ENCODE data around the gene PCSK6.
"Not testable (repeated sequence)": the region's sequence is repeated elsewhere in the genome, so short reads cannot be mapped to it uniquely, and the experiment has no call there.

The PCSK6 gene

GRCh38 chr15:101409621-101410020 lies 79.9 kb downstream of the PCSK6 start:
- no peak for DNase-seq (ENCODE audit: low read depth, low spot score)
- no peak overlapping the region for H3K27ac ChIP-seq

- DNase-seq (ENCODE audit: low read depth, low spot score), result no peak
- H3K27ac ChIP-seq, result no peak overlapping the region
Observed at GRCh38 chr15:101407966-101408775, 81.3 kb downstream of the PCSK6 start.

- H3K27ac ChIP-seq, result no peak overlapping the region
- DNase-seq (ENCODE audit: low read depth, low spot score), result no peak
Observed at GRCh38 chr15:101407439-101407838, 82.1 kb downstream of the PCSK6 start.

- DNase-seq (ENCODE audit: low read depth, low spot score), result no peak
- H3K27ac ChIP-seq, result no peak overlapping the region
Observed at GRCh38 chr15:101406526-101407195, 82.8 kb downstream of the PCSK6 start.

GRCh38 chr15:101406036-101406435 lies 83.5 kb downstream of the PCSK6 start:
- no peak for DNase-seq (ENCODE audit: low read depth, low spot score)
- H3K27ac ChIP-seq, result no peak overlapping the region

- H3K27ac ChIP-seq, result no peak overlapping the region
- DNase-seq (ENCODE audit: low read depth, low spot score), result no peak
Observed at GRCh38 chr15:101404245-101404644, 85.3 kb downstream of the PCSK6 start.

GRCh38 chr15:101402883-101403282 lies 86.6 kb downstream of the PCSK6 start:
- not testable (repeated sequence) for H3K27ac ChIP-seq; DNase-seq (ENCODE audit: low read depth, low spot score)

GRCh38 chr15:101401286-101401685 lies 88.2 kb downstream of the PCSK6 start:
- no peak overlapping the region for H3K27ac ChIP-seq
- no peak for DNase-seq (ENCODE audit: low read depth, low spot score)

GRCh38 chr15:101399431-101399830 lies 90.1 kb downstream of the PCSK6 start:
- no peak for DNase-seq (ENCODE audit: low read depth, low spot score)

GRCh38 chr15:101398247-101398646 lies 91.3 kb downstream of the PCSK6 start:
- no peak for DNase-seq (ENCODE audit: low read depth, low spot score)

More at GRCh38 chr15:101399431-101399830, 90.1 kb downstream of the PCSK6 start:
- H3K27ac ChIP-seq, result no peak overlapping the region

GRCh38 chr15:101397521-101398003 lies 91.9 kb downstream of the PCSK6 start:
- H3K27ac ChIP-seq, result no peak overlapping the region
- no peak for DNase-seq (ENCODE audit: low read depth, low spot score)

More at GRCh38 chr15:101398247-101398646, 91.3 kb downstream of the PCSK6 start:
- no peak overlapping the region for H3K27ac ChIP-seq

GRCh38 chr15:101396484-101397261 lies 92.8 kb downstream of the PCSK6 start:
- no peak for DNase-seq (ENCODE audit: low read depth, low spot score)
- H3K27ac ChIP-seq, result no peak overlapping the region

- H3K27ac ChIP-seq, result no peak overlapping the region
- no peak for DNase-seq (ENCODE audit: low read depth, low spot score)
Observed at GRCh38 chr15:101394654-101395053, 94.9 kb downstream of the PCSK6 start.

GRCh38 chr15:101394056-101394630 lies 95.4 kb downstream of the PCSK6 start:
- H3K27ac ChIP-seq, result no peak overlapping the region
- no peak for DNase-seq (ENCODE audit: low read depth, low spot score)

- H3K27ac ChIP-seq, result no peak overlapping the region
- no peak for DNase-seq (ENCODE audit: low read depth, low spot score)
Observed at GRCh38 chr15:101393172-101393571, 96.3 kb downstream of the PCSK6 start.

GRCh38 chr15:101391981-101392640 lies 97.4 kb downstream of the PCSK6 start:
- DNase-seq (ENCODE audit: low read depth, low spot score), result no peak
- H3K27ac ChIP-seq, result no peak overlapping the region

- no peak overlapping the region for H3K27ac ChIP-seq
- no peak for DNase-seq (ENCODE audit: low read depth, low spot score)
Observed at GRCh38 chr15:101391431-101391830, 98.1 kb downstream of the PCSK6 start.

GRCh38 chr15:101390462-101390861 lies 99.0 kb downstream of the PCSK6 start:
- DNase-seq (ENCODE audit: low read depth, low spot score), result no peak
- no peak overlapping the region for H3K27ac ChIP-seq

GRCh38 chr15:101390060-101390459 lies 99.4 kb downstream of the PCSK6 start:
- no peak overlapping the region for H3K27ac ChIP-seq
- no peak for DNase-seq (ENCODE audit: low read depth, low spot score)

- DNase-seq (ENCODE audit: low read depth, low spot score), result no peak
- H3K27ac ChIP-seq, result no peak overlapping the region
Observed at GRCh38 chr15:101389362-101389761, 100.1 kb downstream of the PCSK6 start.
